Cardiac muscle cell (in vitro differentiated cells and primary cell): ENCODE results near the gene NLRP9. TPM values are rescaled to one million over a fixed set of nuclear protein-coding genes. Genes with fewer than 3 reads are reported as not detected.

ENCODE experiments used
- DNase-seq, 2 donors: peaks; one replicate each; pipeline versions ENCODE4 v3.0.0 to v3.0.0-alpha.2; 2010 to 2017; ENCODE audit warnings: low read depth in 1 of 2, low spot score in 1 of 2
- H3K27ac ChIP-seq: fragments of 200-600 bp; sonication (generic); 2 replicates; pipeline ENCODE4 v1.5.1; 2016
- H3K27me3 ChIP-seq: fragments of 200-600 bp; sonication (generic); 2 replicates; pipeline ENCODE4 v1.6.0; 2016; ENCODE audit warnings: control low read depth
- H3K36me3 ChIP-seq: fragments of 200-600 bp; sonication (generic); 2 replicates; pipeline ENCODE4 v1.5.1; 2016; ENCODE audit warnings: control low read depth
- H3K4me1 ChIP-seq: fragments of 200-600 bp; sonication (generic); 2 replicates; pipeline ENCODE4 v1.8.1; 2017; ENCODE audit warnings: low read depth, mild to moderate bottlenecking, mixed run types
- H3K4me3 ChIP-seq: fragments of 200-600 bp; sonication (generic); 2 replicates; pipeline ENCODE4 v1.5.1; 2016; ENCODE audit warnings: mild to moderate bottlenecking
- H3K9me3 ChIP-seq: fragments of 200-600 bp; sonication (generic); 2 replicates; pipeline ENCODE4 v1.5.1; 2017; ENCODE audit warnings: low read depth, mild to moderate bottlenecking, control low read depth
- CTCF ChIP-seq: IDR thresholded peaks from 2 replicates; pipeline ENCODE4 v1.5.1; 2012; ENCODE audit warnings: low read depth, mild to moderate bottlenecking, low read length
- polyA plus RNA-seq: library from polyadenylated mRNA; unstranded; fragments of >200 nt; fragmentation: Nextera tagmentation; extraction: Ambion mirVana; gene quantifications from 2 replicates; pipeline ENCODE4 v1.2.1, GENCODE V29; 2016
- total RNA-seq: library from RNA; depleted of rRNA; stranded (reverse); fragments of >200 nt; gene quantifications from 2 replicates; pipeline ENCODE4 v1.2.3, GENCODE V29; 2016

Gene NLRP9
- total and polyA plus RNA-seq, 2 experiments from 2014 or later = not detected

- Histone ChIP-seq H3K9me3 (no peaks in the 10 kb centered on the region), H3K4me1 (no peaks in the 10 kb centered on the region), H3K36me3 (peaks cover 12% of the 10 kb centered on the region), H3K4me3 (no peak overlapping the region), H3K27ac (no peak overlapping the region), H3K27me3 (no peaks in the 10 kb centered on the region)
- no peak for DNase-seq
- no peak for TF ChIP-seq CTCF
Measured at GRCh38 chr19:55690769-55691545, 47.2 kb downstream of the NLRP9 start.

GRCh38 chr19:55690109-55690768 is 48.0 kb downstream of the NLRP9 start:
- Histone ChIP-seq H3K4me1 (no peaks in the 10 kb centered on the region), H3K9me3 (no peaks in the 10 kb centered on the region), H3K27me3 (no peaks in the 10 kb centered on the region), H3K27ac (no peak overlapping the region), H3K36me3 (peaks cover 12% of the 10 kb centered on the region), H3K4me3 (no peak overlapping the region)
- no peak for DNase-seq
- no peak for TF ChIP-seq CTCF

GRCh38 chr19:55689411-55690108 is 48.6 kb downstream of the NLRP9 start:
- Histone ChIP-seq H3K9me3 (no peaks in the 10 kb centered on the region), H3K4me3 (no peak overlapping the region), H3K27me3 (no peaks in the 10 kb centered on the region), H3K27ac (no peak overlapping the region), H3K36me3 (peaks cover 8% of the 10 kb centered on the region), H3K4me1 (no peaks in the 10 kb centered on the region)
- DNase-seq = no peak
- TF ChIP-seq CTCF = no peak

GRCh38 chr19:55688422-55689218 is 49.6 kb downstream of the NLRP9 start:
- Histone ChIP-seq H3K27ac (no peak overlapping the region), H3K36me3 (peaks cover 10% of the 10 kb centered on the region)
- no peak for TF ChIP-seq CTCF

More at GRCh38 chr19:55688422-55689218, 49.6 kb downstream of the NLRP9 start:
- H3K9me3 ChIP-seq = no peaks in the 10 kb centered on the region
- no peaks in the 10 kb centered on the region for H3K27me3 ChIP-seq
- no peaks in the 10 kb centered on the region for H3K4me1 ChIP-seq
- H3K4me3 ChIP-seq = no peak overlapping the region
- DNase-seq = no peak
